Gastroesophageal sphincter (tissue), 4 donors: ENCODE data around the gene C1orf159. TPM values are rescaled to one million over a fixed set of nuclear protein-coding genes. Genes with fewer than 3 reads are reported as not detected.

Source experiments
- ATAC-seq: fragments of 150-250 bp; one replicate; pipeline ENCODE4 v1.9.1; 2016; ENCODE audit warnings: mild to moderate bottlenecking, moderate library complexity
- H3K27ac ChIP-seq, 4 donors: fragments of 200-600 bp; sonication (generic) in 3 of 4; 1 replicate in 3 of 4; 2 replicates in 1 of 4; pipeline ENCODE4 v1.5.1; 2016 to 2019
- H3K27me3 ChIP-seq: fragments of 200-600 bp; sonication (generic); one replicate; pipeline ENCODE4 v1.5.1; 2019
- H3K36me3 ChIP-seq, 2 donors: fragments of 200-600 bp; sonication (generic); one replicate each; pipeline ENCODE4 v1.5.1; 2019; ENCODE audit warnings: control low read depth in 1 of 2
- H3K4me1 ChIP-seq, 3 donors: fragments of 200-600 bp; sonication (generic); 1 replicate in 2 of 3; 2 replicates in 1 of 3; pipeline ENCODE4 v1.5.1; 2016 to 2019; ENCODE audit warnings: control low read depth in 2 of 3
- H3K4me3 ChIP-seq, 2 donors: fragments of 200-600 bp; sonication (generic); one replicate each; pipeline ENCODE4 v1.5.1; 2019; ENCODE audit warnings: mild to moderate bottlenecking in 1 of 2, moderate library complexity in 1 of 2
- H3K9me3 ChIP-seq, 3 donors: fragments of 200-600 bp; sonication (generic); one replicate each; pipeline ENCODE4 v1.5.1; 2017 to 2019; ENCODE audit warnings: control low read depth in 2 of 3
- EP300 ChIP-seq: sonication (generic); formaldehyde crosslinking; IDR thresholded peaks from one replicate; pipeline ENCODE4 v1.6.1; 2017; ENCODE audit warnings: antibody characterized with exemption, mild to moderate bottlenecking
- POLR2A ChIP-seq, 2 donors: fragments of 450-650 bp; IDR thresholded peaks; one replicate each; pipeline ENCODE4 v1.6.1; 2017; ENCODE audit warnings: antibody characterized with exemption in 2 of 2, mild to moderate bottlenecking in 2 of 2, moderate library complexity in 1 of 2
- POLR2AphosphoS5 ChIP-seq: sonication (generic); formaldehyde crosslinking; IDR thresholded peaks from one replicate; pipeline ENCODE4 v1.6.1; 2017; ENCODE audit warnings: antibody characterized with exemption
- WGBS, 2 donors: methylation state at CpG; one replicate each; pipeline ENCODE4 v1.1.5; 2018; ENCODE audit warnings: low coverage in 1 of 2; 5-methylcytosine and 5-hydroxymethylcytosine counted together
- total RNA-seq, 4 donors: library from RNA; depleted of rRNA; stranded (reverse); fragments of >200 nt; gene quantifications; one replicate each; pipeline ENCODE4 v1.1.0, GENCODE V29; 2016
- TF ChIP-seq, protein P1 (sequence below), 4 experiments: fragments of 200-600 bp in 2 of 4; fragments of 450-650 bp in 2 of 4; sonication (generic) in 1 of 4; IDR thresholded peaks; one replicate each; pipeline ENCODE4 v1.5.1; 2017 to 2019; ENCODE audit warnings: antibody characterized with exemption in 4 of 4, mild to moderate bottlenecking in 2 of 4, moderate library complexity in 2 of 4

The C1orf159 gene
- total RNA-seq, 4 donors from 2014 or later = 6.3 to 15.3 (median 9.9) TPM

GRCh38 chr1:1160281-1160930 lies 44.5 kb upstream of the C1orf159 start:
- Histone ChIP-seq H3K27me3 (peaks cover 36% of the 10 kb centered on the region), H3K36me3 (no peaks in the 10 kb centered on the region), H3K4me1 (peaks cover 0 to 15% (median 7%) of the 10 kb centered on the region in 3 donors), H3K9me3 (no peaks in the 10 kb centered on the region), H3K27ac (no peak overlapping the region), H3K4me3 (no peak overlapping the region)
- no peak for TF ChIP-seq EP300
- TF ChIP-seq POLR2AphosphoS5 = no peak
- TF ChIP-seq, protein P1, sequence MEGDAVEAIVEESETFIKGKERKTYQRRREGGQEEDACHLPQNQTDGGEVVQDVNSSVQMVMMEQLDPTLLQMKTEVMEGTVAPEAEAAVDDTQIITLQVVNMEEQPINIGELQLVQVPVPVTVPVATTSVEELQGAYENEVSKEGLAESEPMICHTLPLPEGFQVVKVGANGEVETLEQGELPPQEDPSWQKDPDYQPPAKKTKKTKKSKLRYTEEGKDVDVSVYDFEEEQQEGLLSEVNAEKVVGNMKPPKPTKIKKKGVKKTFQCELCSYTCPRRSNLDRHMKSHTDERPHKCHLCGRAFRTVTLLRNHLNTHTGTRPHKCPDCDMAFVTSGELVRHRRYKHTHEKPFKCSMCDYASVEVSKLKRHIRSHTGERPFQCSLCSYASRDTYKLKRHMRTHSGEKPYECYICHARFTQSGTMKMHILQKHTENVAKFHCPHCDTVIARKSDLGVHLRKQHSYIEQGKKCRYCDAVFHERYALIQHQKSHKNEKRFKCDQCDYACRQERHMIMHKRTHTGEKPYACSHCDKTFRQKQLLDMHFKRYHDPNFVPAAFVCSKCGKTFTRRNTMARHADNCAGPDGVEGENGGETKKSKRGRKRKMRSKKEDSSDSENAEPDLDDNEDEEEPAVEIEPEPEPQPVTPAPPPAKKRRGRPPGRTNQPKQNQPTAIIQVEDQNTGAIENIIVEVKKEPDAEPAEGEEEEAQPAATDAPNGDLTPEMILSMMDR (IDR thresholded peaks at IDR 0.05) = no peak
- no peak for TF ChIP-seq POLR2A (IDR thresholded peaks at IDR 0.05)
- no peak for ATAC-seq
- 77 to 80% methylated on average over 1 to 6 of the region's 23 CpGs for WGBS, 2 donors

DNA sequence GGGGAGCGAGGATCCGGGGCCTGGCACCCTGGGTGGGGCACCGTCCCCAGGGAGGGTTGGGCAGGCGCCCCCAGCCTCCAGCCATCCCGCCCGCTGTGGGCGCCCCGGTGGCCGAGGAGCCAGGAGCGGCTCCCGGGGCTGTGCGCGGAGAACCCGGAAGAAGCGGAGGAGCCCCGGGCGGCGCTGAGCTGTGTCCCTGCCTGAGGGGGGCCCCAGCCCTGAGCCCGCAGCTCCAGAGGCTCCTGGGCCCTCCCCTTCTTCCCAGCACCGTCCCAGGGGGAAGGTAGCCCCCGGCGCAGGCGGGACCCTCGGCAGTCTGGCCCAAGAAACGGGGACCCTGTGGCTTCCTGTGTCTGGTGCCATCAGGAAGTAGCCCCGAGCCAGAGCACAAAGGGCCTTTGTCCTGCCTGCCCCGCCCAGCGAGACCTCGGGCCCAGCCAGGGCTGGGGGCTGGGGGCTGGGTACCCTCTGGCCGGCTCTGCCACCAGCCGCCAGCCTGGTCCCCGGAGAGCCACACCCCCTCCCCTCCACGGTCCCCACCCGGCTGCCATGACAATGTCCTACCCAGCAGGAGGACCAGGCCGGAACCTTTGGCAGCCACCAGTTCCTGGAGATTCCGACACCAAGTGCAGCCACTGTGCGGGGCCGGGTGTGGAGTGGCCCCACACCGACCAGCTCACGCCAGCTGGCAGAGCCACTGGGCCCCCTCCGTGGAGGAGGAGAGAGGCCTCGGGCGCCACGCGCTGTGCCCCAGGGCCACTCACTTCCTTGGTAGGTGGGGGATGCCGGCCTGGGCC lies 42.2 kb upstream of the C1orf159 start:
- WGBS, 2 donors = no CpG with 5 or more reads among the region's 46 CpGs
- Histone ChIP-seq H3K36me3 (no peaks in the 10 kb centered on the region), H3K4me1 (peaks cover 0 to 15% (median 7%) of the 10 kb centered on the region in 3 donors), H3K4me3 (peak overlapping the region; percentile 60 to 64), H3K9me3 (no peaks in the 10 kb centered on the region), H3K27ac (peak overlapping the region; percentile 86 to 93 (median 89)), H3K27me3 (peaks cover 13% of the 10 kb centered on the region)
- peak; percentile 54 for ATAC-seq
- no peak for TF ChIP-seq POLR2A (IDR thresholded peaks at IDR 0.05)
- TF ChIP-seq, protein P1 (IDR thresholded peaks at IDR 0.05) = no peak
- no peak for TF ChIP-seq EP300
- TF ChIP-seq POLR2AphosphoS5 = no peak

GRCh38 chr1:1157426-1157913 lies 41.6 kb upstream of the C1orf159 start:
- WGBS, 2 donors = no CpG with 5 or more reads among the region's 29 CpGs
- Histone ChIP-seq H3K27ac (peak overlapping the region; percentile 86 to 93 (median 89)), H3K9me3 (no peaks in the 10 kb centered on the region), H3K4me1 (peaks cover 0 to 15% (median 7%) of the 10 kb centered on the region in 3 donors), H3K27me3 (peaks cover 7% of the 10 kb centered on the region), H3K36me3 (no peaks in the 10 kb centered on the region), H3K4me3 (peak overlapping the region; percentile 60 to 64)
- ATAC-seq = peak; percentile 93
- TF ChIP-seq POLR2AphosphoS5 (peak; percentile 62), EP300 (no peak), POLR2A (IDR thresholded peaks at IDR 0.05) (peak in 1 of 2 donors; percentile 49)

GRCh38 chr1:1157033-1157365 lies 41.1 kb upstream of the C1orf159 start:
- H3K27me3 ChIP-seq = peaks cover 2% of the 10 kb centered on the region
- H3K36me3 ChIP-seq = no peaks in the 10 kb centered on the region
- H3K27ac ChIP-seq = peak overlapping the region in 2 of 4 donors; percentile 13 to 31
- WGBS, 2 donors = no CpG with 5 or more reads among the region's 9 CpGs
- TF ChIP-seq EP300 (no peak), POLR2A (IDR thresholded peaks at IDR 0.05) (no peak), POLR2AphosphoS5 (no peak)
- TF ChIP-seq, protein P1 (IDR thresholded peaks at IDR 0.05) = no peak
- peaks cover 0 to 15% (median 7%) of the 10 kb centered on the region in 3 donors for H3K4me1 ChIP-seq
- no peaks in the 10 kb centered on the region for H3K9me3 ChIP-seq
- no peak for ATAC-seq
- peak overlapping the region in 1 of 2 donors; percentile 60 for H3K4me3 ChIP-seq

DNA sequence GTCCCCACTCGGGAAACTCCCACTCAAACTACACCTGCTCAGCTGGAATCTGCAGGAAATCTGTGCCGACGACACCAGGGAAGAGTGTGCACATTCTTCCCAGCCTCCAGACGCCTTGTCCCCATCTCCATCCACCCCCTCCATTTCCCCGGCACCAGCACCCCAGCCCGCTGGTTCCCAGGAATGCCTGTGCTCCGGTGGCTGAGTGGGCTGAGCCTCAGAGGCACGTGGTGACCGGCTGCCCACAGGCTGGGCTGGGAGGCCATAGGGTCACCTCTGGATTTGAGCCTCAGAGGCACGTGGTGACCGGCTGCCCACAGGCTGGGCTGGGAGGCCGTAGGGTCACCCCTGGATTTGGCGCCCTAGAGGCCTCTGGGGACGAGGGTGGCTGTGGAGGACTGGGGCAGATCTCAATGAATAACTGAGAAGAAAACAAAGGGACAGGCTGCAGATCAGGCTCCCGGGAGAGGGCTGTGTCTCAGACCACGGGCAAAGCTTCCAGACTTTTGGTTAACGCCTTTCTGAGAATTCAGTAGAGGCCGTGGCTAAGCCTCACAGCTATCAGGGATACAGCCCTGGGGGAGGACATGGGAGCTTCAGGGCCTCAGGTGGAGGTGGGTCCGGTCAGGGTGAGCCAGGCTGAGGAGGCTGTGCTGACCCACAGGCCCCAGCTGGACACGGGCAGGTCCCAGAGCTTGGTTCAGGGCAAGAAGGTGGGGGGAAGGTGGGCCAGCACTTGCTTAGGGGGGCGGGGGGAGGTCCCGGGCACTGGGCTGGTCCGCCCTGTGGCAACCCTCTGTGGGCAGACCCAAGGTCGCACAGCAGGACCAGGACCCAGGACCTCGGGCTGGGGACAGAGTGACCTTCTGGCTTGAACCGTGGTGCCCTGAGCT lies 40.5 kb upstream of the C1orf159 start:
- TF ChIP-seq, protein P1 (IDR thresholded peaks at IDR 0.05) = no peak
- TF ChIP-seq POLR2AphosphoS5 (no peak), EP300 (no peak), POLR2A (IDR thresholded peaks at IDR 0.05) (no peak)
- no peak for ATAC-seq
- Histone ChIP-seq H3K36me3 (no peaks in the 10 kb centered on the region), H3K27me3 (no peaks in the 10 kb centered on the region), H3K27ac (peak overlapping the region in 2 of 4 donors; percentile 13 to 31), H3K4me1 (peaks cover 0 to 15% (median 7%) of the 10 kb centered on the region in 3 donors), H3K9me3 (no peaks in the 10 kb centered on the region), H3K4me3 (no peak overlapping the region)
- 100% methylated on average over 1 of the region's 26 CpGs; no CpG with 5 or more reads in 1 of the 2 donors for WGBS, 2 donors
